Measurements from ENCODE around the gene ROBO2.

ROBO2 gene

GRCh38 chr3:77319711-77320110 is 279.8 kb downstream of the ROBO2 start:
- FAIRE-seq: no peak

GRCh38 chr3:77320514-77320913 is 280.6 kb downstream of the ROBO2 start:
- no peak for DNase-seq (ENCODE audit: extremely low spot score, insufficient read length, low read depth)
- FAIRE-seq: no peak

More at GRCh38 chr3:77319711-77320110, 279.8 kb downstream of the ROBO2 start:
- DNase-seq (ENCODE audit: extremely low spot score, insufficient read length, low read depth): no peak

- DNase-seq (ENCODE audit: extremely low spot score, insufficient read length, low read depth): no peak
- no peak for FAIRE-seq
Observed at GRCh38 chr3:77321646-77322045, 281.7 kb downstream of the ROBO2 start.

GRCh38 chr3:77323626-77324025 is 283.7 kb downstream of the ROBO2 start:
- DNase-seq (ENCODE audit: extremely low spot score, insufficient read length, low read depth) (no peak), FAIRE-seq (no peak)

- FAIRE-seq (no peak), DNase-seq (ENCODE audit: extremely low spot score, insufficient read length, low read depth) (no peak)
Observed at GRCh38 chr3:77324105-77324504, 284.2 kb downstream of the ROBO2 start.

- no peak for DNase-seq (ENCODE audit: extremely low spot score, insufficient read length, low read depth)
- no peak for FAIRE-seq
Observed at GRCh38 chr3:77325280-77325679, 285.4 kb downstream of the ROBO2 start.

- DNase-seq (ENCODE audit: extremely low spot score, insufficient read length, low read depth): no peak
- FAIRE-seq: no peak
Observed at GRCh38 chr3:77325702-77326101, 285.8 kb downstream of the ROBO2 start.

- FAIRE-seq (no peak), DNase-seq (ENCODE audit: extremely low spot score, insufficient read length, low read depth) (no peak)
Observed at GRCh38 chr3:77326586-77326985, 286.7 kb downstream of the ROBO2 start.

- no peak for FAIRE-seq
- DNase-seq (ENCODE audit: extremely low spot score, insufficient read length, low read depth): no peak
Observed at GRCh38 chr3:77328690-77329089, 288.8 kb downstream of the ROBO2 start.

- no peak for FAIRE-seq
- DNase-seq (ENCODE audit: extremely low spot score, insufficient read length, low read depth): no peak
Observed at GRCh38 chr3:77329116-77329515, 289.2 kb downstream of the ROBO2 start.

- FAIRE-seq (no peak), DNase-seq (ENCODE audit: extremely low spot score, insufficient read length, low read depth) (no peak)
Observed at GRCh38 chr3:77338195-77338594, 298.3 kb downstream of the ROBO2 start.

GRCh38 chr3:77342027-77342426 is 302.1 kb downstream of the ROBO2 start:
- DNase-seq (ENCODE audit: extremely low spot score, insufficient read length, low read depth) (no peak), FAIRE-seq (no peak)

- DNase-seq (ENCODE audit: extremely low spot score, insufficient read length, low read depth): no peak
- no peak for FAIRE-seq
Observed at GRCh38 chr3:77342688-77343087, 302.8 kb downstream of the ROBO2 start.

- FAIRE-seq: no peak
- no peak for DNase-seq (ENCODE audit: extremely low spot score, insufficient read length, low read depth)
Observed at GRCh38 chr3:77345009-77345408, 305.1 kb downstream of the ROBO2 start.

GRCh38 chr3:77348244-77348855 is 308.5 kb downstream of the ROBO2 start:
- no peak for DNase-seq (ENCODE audit: extremely low spot score, insufficient read length, low read depth)
- FAIRE-seq: no peak

GRCh38 chr3:77354958-77355357 is 315.1 kb downstream of the ROBO2 start:
- FAIRE-seq (no peak), DNase-seq (ENCODE audit: extremely low spot score, insufficient read length, low read depth) (no peak)

- FAIRE-seq (no peak), DNase-seq (ENCODE audit: extremely low spot score, insufficient read length, low read depth) (no peak)
Observed at GRCh38 chr3:77362936-77363335, 323.0 kb downstream of the ROBO2 start.

- FAIRE-seq (no peak), DNase-seq (ENCODE audit: extremely low spot score, insufficient read length, low read depth) (no peak)
Observed at GRCh38 chr3:77365152-77365551, 325.3 kb downstream of the ROBO2 start.

- DNase-seq (ENCODE audit: extremely low spot score, insufficient read length, low read depth): no peak
- FAIRE-seq: no peak
Observed at GRCh38 chr3:77370413-77370812, 330.5 kb downstream of the ROBO2 start.

GRCh38 chr3:77372018-77372417 is 332.1 kb downstream of the ROBO2 start:
- FAIRE-seq: no peak
- DNase-seq (ENCODE audit: extremely low spot score, insufficient read length, low read depth): no peak

GRCh38 chr3:77372634-77373346 is 332.9 kb downstream of the ROBO2 start:
- FAIRE-seq (no peak), DNase-seq (ENCODE audit: extremely low spot score, insufficient read length, low read depth) (no peak)

- FAIRE-seq (no peak), DNase-seq (ENCODE audit: extremely low spot score, insufficient read length, low read depth) (no peak)
Observed at GRCh38 chr3:77373619-77374018, 333.7 kb downstream of the ROBO2 start.
